Measurements from ENCODE around the gene FAM229B.
A peak's percentile ranks its signal among the peaks of the same experiment; 100 is the strongest.
"Not testable (repeated sequence)": the region's sequence is repeated elsewhere in the genome, so short reads cannot be mapped to it uniquely, and the experiment has no call there.

Gene FAM229B, protein sequence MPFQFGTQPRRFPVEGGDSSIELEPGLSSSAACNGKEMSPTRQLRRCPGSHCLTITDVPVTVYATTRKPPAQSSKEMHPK

DNA sequence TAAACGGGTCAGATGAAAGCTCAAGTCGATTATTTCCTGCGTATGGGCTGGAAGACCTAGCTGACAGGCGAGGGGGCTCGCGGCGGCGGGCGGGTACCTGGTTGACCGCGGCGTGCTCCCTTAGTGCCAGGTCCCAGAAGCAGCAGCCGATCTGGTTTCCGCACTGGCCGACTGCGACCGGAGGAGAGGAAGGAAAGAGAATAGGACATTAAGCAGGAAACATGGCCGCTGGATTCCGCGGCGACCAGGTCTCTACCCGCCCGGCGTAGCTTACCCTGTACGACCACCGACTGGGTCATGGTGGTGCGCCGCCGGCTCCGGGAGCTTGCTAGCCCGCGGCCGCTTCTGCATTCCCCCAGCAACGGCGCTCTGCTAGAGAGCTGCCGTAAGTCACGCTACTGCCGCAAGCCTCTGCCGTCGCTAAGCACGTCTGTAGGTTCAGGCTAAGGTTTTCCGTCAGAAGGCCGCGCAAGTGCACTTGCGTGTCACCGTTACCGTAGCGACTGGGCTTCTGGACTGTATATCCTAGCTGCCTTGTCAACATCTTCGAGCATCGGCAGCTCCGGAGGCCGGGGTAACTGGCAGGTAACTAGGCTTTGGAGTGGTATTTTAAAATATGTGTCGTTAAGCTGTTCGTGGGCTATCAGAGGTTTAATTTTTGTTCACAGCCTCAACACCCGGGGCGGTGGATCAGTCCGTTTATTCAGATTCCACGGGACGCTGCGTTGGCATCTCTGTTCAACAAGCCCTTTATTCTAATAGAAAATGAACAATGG, at the start of gene FAM229B, which contains the start of gene TUBE1:
Gene FAM229B (plus strand): TSS at position 456 of the 776 bp plus-strand sequence. CDS start 11,693 bp downstream, outside the sequence.
Gene TUBE1 (minus strand): TSS at position 347 of the 776 bp plus-strand sequence. CDS start 48 bp downstream, at position 299.
- DNase-seq, result peak; percentile 93

DNA sequence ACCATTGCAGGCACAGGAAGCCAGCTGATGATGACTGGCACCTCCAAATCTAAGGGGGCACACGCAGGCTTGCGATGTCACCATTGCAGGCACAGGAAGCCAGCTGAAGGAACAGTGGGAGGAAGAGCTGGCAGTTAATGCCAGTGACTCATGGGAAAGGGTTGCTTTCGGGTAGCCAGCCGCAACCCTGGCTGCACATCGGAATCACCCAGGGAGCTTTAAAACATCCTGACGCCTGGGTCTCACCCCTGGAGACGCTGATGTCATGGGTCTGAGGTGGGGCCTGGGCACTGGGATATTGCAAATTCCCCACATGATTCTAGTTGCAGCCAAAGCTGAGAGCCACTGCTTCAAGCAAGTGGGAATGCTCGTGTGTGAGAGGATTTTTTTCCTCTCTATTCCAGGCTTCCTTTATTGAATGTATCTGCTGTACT, 49.6 kb upstream of the FAM229B start:
- no peak for DNase-seq

DNA sequence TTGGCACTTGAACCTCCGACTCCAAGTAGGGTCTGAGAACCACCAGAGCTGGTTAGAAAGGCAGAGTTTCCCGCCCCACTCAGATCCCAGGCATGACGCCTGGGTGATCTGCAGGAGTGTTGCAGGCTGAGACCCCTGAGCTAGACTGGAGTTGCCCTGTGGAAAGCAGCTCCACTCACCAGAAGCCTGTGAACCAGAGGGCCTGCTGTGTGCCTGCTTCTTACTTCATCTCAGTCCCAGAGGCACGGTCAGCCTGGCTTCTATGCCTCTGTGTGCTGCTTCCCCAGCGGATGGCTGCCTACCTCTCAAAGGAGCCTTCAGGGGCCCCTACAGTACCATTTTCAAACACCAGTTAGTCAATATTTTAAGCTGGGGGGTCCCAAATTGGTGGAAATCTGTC, 49.1 kb upstream of the FAM229B start:
- no peak for DNase-seq

DNA sequence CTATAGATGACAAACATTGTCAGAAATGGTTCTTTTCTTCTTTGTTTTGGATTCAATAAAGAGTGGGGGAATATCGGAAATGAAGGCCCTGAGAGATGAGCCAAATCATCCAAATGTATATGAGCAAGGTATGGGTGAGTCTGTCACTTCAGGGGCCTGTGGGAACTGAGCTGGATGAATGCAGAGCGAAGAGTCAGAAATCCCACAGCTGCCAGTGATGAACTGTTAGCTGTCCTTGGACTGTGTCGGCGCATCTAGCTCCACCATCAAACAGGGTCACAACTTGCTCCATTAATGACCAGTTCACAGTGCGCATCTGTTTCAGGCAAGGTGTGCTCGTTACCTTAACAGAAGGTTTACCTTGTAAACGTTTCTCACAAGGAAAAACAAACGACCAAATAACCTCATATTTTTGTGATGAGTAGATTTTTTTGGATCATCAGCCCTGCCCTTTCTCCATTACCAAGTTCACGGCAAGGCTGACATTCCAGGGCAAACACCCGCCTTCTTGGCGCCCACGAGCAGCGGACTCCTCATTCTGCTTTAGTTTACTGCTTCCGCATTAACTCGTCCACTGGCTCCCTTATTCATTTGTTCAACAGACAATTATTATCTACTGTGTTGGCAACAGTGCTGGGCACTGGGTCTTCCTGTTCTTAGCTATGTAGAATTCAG, 48.5 kb upstream of the FAM229B start:
- DNase-seq, result no peak

DNA sequence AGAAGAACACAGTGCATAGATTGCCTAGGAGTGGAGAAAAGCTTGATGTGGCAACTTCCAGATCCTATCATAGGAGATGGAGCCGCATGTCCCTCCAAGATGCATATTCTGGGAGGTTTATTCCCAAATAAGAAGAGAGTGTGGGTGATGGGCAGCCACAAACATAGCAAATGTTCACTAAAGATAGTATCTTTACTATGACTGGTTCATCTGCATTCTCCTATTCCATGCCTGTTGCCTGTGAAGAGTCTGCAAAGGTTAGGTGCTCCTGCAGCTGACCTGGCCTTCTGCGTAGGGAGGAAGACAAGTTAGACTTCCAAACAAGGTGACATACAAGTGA, 48.0 kb upstream of the FAM229B start:
- no peak for DNase-seq

DNA sequence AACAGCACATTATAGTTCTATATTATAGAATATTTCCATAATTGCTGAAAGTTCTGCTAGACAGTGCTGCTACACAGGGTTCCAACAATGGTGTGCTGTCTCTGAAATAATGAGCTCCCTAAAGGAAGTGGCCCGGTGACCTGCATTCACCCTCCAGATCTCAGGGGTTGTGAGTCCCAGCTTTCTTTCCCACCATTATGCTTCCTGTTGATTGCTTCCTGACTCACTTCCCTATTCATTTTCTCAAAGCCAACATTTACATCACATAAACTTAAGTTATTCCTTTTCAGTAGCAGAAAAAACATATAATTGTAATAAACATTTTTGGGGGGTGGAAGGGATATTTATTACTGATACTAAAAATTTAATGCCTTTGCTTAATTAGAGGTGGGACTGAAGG, 46.4 kb upstream of the FAM229B start:
- no peak for DNase-seq

DNA sequence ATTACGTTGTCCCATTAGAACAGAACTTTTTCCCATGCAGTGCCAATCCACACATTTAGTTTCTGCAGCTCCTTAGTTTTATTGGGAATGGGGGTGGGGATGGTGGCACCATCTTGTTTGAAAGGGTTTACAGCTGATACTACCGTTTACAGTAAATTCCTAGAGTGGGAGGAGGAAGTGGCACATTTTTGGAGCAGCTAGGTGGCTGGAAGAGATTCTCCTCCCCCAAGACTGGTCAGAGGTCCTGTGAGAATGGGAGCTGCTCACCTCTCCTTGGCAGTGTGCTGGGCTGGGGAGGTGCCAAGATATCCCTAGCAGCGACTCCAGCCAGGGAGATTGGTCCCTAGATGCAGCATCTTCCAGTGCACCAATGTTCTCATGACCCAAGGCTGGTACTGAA, 45.9 kb upstream of the FAM229B start:
- DNase-seq, result no peak

DNA sequence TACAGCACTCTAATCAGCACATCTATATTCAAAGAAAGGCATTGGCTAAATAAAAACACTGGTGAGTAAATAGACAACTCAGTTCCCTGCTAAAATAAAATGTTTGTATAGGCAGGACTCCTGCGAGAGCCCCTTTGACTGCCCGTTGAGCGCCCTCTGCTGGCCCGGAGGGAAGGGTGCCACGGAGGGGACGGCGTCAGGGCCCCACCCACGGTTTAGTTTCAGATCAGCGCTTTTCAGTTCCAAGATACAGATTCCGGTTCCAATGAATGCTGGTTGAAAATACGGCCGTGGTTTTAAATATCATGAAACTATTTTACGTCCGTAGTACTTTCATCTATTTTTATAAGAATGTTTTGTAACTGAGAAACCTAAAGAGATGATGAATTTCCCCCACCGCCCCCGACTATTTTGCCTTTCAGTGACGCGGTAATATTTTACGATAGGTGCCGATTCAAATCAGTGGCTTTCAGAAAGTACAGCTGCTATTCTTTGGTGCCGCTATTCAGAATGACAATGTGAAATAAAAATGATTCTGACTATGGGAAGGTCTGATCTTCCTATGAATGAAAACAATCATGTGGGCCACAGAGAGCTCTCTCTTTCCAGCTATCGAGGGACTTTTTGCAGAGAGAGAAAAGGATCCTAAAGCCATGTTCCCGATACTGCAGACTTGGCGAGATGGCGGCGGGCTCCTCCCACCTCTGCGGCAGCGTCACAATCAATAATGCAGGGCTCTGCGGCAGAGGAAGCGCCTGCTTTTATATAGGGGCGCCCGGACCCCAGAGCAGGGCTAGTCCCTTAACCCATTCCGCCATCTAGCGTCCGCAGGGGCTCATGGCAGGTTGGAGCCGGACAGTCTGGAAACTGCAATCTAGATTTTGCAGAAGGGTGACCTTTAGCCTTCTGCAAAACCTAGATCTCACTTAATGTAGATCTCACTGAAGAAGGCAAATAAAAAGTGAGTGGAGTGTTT, 44.1 kb upstream of the FAM229B start:
- peak; percentile 83 for DNase-seq

DNA sequence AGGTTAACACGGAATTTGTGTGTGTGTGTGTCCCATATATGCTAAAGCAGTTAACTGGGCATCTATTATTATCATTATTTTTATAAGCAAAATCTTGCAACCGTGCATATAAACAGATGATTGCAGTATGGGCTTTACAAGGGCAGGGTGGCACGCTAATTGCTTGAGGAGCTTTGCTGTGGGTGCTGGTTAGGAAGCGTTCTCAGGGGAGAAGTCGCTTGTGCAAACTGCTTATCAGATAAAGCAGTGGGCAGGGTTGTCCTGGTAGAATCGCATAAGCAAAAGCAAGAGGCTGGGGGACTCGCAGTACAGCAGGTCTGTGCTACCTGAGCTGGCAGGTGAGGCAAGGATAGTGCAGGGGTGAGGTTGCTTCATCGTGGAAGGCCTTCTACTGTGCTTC, 43.2 kb upstream of the FAM229B start:
- DNase-seq, result no peak

DNA sequence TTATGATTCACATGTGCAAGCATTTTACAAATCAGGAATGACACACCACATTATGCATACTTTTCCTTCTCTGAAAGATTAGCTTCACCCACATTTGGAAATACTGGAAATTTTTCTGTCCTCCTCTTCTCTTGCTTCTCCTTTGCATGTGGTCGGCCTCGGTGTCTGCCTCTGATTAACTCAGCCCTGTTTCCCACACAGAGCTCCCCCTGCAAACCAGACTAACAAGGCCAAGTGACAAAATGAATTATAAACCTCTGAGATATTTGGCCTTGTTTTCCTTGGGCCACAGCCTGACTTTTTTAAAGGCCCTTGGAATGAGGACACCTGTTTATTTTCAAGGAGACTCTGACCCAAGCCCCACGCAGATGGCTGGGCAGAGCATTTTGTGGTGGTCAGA, 42.5 kb upstream of the FAM229B start:
- no peak for DNase-seq

DNA sequence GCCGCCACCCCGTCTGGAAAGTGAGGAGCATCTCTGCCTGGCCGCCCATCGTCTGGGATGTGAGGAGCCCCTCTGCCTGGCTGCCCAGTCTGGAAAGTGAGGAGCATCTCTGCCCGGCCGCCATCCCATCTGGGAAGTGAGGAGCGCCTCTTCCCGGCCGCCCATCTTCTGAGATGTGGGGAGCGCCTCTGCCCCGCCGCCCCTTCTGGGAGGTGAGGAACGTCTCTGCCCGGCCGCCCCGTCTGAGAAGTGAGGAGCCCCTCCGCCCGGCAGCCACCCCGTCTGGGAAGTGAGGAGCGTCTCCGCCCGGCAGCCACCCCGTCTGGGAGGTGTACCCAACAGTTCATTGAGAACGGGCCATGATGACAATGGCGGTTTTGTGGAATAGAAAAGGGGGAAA, 39.9 kb upstream of the FAM229B start:
- not testable (repeated sequence) for DNase-seq

DNA sequence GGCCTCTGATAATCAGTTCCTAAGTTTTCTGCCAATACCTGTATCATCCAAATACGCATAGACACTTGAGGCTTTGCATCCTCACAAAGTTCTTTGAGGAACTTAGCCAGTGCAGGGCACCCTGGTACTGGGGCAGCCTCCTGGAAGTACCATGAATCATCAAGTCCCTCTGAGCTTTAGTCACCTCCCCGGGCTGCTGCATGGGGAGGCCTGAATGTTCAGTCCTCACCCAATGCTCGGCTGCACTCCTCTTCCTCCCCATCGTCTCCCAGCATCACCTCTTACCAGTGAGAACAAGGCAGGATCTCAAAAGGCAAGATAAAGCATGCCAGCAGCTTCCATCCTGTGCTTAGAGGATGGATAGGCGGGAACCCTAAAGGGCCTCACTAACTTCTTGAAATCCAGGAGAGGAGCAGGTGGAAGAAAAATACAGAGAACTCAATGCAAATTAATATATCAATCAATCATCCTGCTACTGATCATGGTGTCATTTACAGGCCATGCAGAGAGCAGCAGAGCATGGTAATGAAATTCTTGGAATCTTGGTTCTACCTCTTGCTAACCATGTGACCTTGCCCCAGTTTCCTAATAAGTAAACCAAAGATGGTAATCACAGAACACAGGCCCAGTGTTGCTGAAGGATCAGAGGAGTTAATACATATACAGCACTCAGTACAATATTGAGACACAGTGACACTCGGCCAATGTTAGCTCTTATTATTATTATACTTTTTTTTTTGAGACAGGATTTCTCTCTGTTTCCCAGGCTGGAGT, 38.2 kb upstream of the FAM229B start:
- DNase-seq, result no peak

DNA sequence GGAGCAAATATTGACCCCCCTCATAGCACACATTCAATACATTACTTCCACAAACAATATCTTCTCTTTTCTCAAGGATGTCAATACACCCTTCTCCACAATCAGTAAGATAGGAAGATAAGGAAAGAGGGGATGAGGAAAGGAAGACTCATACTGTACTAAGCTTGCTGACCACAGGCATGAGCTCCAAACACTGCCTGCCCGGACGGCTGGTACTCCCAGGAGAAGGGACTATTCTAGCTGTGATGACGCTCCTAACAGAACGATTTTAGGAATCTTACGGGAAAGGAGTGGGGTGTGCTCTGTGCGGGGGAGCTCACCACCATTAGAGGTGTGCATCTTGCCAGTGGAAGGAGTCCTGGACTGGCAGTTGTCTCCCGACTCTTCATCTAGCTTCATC, 37.4 kb upstream of the FAM229B start:
- DNase-seq, result no peak

DNA sequence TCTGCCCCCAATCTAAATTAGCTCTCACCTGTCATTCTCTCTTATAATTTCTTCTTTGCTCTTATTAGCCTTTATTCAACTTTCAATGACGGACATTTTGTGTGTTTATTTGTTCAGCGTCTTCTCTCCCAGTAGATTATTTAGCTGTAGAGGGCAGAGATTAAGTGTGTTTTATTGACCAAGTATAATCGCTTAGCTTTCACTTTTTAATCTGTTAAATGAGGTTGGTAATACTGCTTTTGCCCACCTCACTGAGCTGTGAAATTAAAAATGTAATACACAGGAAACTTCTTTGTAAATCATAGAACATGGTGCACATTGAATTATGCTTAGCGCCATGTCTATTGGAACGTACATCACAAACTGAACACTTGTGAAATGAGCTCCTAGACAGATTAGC, 37.0 kb upstream of the FAM229B start:
- no peak for DNase-seq

DNA sequence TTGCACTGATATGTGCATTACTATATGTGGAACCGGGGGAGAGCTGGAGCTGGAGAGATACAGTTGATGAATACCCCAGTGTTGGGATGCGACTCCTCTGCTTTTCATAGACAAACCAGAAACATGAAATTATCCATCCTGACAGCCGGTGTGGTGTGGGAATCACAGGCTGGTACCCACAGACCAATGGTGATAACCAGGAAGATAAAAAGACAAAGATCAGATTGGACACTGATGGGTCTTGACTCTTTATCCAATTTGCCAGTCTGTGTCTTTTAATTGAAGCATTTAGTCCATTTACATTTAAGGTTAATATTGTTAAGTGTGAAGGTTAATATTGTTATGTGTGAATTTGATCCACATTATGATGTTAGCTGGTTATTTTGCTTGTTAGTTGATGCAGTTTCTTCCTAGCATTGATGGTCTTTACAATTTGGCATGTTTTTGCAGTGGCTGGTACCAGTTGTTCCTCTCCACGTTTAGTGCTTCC, 36.1 kb upstream of the FAM229B start:
- not testable (repeated sequence) for DNase-seq

DNA sequence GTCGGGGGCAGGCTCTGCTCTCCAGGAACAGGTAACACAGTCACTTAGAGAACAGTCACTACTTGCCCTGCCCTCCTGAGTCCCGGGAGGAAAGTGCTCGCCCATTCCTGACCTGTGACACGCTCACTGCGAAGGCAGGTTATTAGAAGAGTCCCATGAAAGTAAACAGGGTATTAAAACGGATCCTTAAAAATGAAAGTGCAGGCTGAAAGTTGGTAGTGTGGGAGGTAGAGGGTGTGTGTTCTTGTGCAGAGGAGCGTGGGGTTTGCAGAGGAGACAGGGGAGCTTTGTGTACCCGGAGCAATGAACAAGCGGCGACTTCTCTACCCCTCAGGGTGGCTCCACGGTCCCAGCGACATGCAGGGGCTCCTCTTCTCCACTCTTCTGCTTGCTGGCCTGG, 33.4 kb upstream of the FAM229B start, which contains the start of gene CCN6:
Gene CCN6 (plus strand): TSS at position 104 of the 400 bp plus-strand sequence. CDS start 254 bp downstream, at position 358.
- DNase-seq, result no peak

DNA sequence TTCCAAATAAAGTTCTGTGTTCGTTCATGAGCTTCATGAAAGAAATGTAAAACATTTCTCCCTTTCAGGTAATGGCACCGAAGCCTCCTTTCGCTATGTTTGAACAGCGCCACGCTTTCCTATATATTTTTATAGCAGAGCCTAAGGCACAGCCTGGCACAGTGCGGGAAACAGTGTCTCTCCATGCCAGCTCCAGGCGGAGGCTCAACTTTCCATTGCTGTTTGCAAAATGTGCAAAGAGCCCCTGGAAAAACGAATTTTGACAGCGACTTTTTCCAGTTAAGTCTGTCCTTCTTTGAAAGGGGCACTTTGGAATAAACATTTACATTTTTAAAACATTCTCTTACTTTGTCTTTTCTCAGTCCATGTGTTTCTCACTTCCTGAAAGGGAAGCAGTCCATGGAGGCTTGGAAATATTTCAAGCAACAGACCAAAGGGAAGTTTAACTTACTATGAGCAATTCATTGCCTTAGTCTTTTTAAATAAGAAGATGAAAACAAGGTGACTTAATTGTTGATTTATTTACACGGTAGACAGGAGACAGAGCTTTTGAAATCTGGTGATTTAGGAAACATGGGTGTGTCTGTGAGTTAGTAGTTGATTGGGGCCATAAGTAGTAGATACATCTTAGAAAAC, 32.7 kb upstream of the FAM229B start:
- DNase-seq, result no peak

DNA sequence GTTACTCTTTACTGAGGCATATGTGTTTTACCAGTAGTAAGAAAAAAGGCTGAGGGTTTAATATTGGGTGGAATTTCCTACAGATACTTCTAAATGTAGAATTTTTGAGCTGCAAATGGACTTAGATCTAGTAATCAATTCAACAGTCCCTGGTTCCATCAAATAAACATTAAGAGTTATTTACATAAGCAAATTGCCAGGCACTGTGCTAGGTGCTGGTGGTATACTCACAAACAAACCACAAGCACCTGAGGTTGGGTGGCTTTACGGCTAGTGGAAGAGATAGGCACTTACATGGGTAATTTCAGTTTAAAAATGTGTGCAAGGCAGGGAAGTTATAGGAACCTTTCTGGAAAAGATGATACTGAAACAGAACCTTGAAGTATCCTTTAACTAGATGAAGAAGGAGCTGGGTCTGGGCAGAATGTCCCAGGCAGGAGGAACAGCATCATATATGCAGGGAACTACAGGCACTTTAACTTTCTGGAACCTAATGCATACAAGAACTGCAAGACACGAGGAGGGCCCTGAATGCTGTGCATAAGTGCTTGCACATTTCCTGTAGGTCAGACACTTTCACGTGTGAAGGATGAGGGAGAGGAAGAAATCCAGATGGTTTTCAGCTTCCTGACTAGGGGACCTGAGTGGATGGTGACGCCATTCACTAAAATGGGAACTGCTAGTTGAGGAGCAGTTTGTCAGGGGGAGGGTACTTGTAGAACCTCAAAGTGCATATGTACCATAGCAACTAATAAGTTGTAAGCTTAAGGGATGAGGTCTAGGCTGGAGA, 29.0 kb upstream of the FAM229B start:
- no peak for DNase-seq

DNA sequence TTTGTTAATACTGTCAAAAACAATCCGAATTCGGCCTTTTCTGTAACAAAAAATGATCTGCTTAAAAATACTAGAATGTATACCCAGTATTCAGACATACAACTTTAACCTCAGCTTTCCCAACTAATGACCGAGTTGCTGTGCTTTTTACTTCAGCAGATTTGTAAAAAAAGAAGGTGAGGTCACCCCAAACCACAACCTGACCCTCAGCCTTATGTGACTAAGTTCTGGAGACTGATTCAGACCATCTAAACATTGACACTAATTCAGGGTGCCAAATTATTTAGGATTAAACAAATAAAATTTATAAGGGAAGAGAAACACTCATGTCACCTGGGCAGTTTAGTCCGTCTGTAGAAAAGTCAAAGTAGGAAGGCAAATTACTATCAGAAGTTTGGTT, 25.8 kb upstream of the FAM229B start:
- DNase-seq, result no peak

DNA sequence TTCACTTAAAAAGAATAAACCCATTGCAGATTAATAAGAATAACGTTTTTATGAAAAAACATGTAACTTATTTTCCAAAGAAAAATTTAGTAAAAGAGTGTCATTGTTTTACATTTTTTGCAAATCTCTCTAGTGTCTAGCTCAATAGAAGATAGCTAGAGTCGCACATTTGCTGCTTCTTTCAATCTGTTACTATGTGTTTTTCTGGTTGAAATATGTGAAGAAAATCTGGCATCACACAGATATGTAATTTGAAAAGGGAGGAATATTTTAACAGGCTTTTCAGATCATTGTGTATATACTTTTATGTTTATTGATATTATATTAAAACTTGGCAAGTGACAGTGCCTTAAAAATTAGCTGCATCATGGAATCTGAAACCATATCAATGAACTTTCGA, 24.4 kb upstream of the FAM229B start:
- DNase-seq, result no peak
